IMR-90 (cell line): ENCODE data around the gene WBP1L. TPM values are rescaled to one million over a fixed set of nuclear protein-coding genes. Genes with fewer than 3 reads are reported as not detected.

Experiments
- ATAC-seq: fragments of 200-7000 bp; cut with Tn5 transposase; 2 replicates; pipeline ENCODE4 v1.9.1; 2020; ENCODE audit warnings: low read depth, mild to moderate bottlenecking, moderate library complexity
- BruUV-seq: library from RNA; stranded (reverse); fragments of 400-500 nt; replicated peaks from 2 replicates; lab custom pipeline; 2021; lab: Mats Ljungman, UMichigan
- CTCF ChIA-PET: fragments of 300-600 bp; formaldehyde crosslinking; extraction: SDS; loops from one replicate; lab custom pipeline; 2021; ENCODE audit warnings: antibody characterized with exemption; lab: Yijun Ruan, JAX
- POLR2A ChIA-PET: fragments of 300-600 bp; sonication (Branson Sonifier 250); formaldehyde crosslinking; loops from one replicate; lab custom pipeline; 2022; ENCODE audit warnings: antibody characterized with exemption; ENCODE audit not compliant: unreplicated experiment; lab: Charles Lee
- DNase-seq: peaks from one replicate; pipeline ENCODE4 v3.0.0; 2013
- H2AFZ ChIP-seq: replicated peaks from 2 replicates; pipeline ENCODE3; 2013; ENCODE audit warnings: low read length, mild to moderate bottlenecking; ENCODE audit not compliant: poor library complexity
- H2AK5ac ChIP-seq: 2 replicates; pipeline ENCODE4 v1.6.1; 2013; ENCODE audit warnings: low read depth, low read length, inconsistent platforms
- H2AK9ac ChIP-seq: replicated peaks from 2 replicates; pipeline ENCODE3; 2013; ENCODE audit warnings: mild to moderate bottlenecking, low read depth, low read length, moderate library complexity; ENCODE audit not compliant: poor library complexity
- H2BK120ac ChIP-seq: 2 replicates; pipeline ENCODE4 v1.6.1; 2013; ENCODE audit warnings: low read depth, low read length, inconsistent platforms
- H2BK15ac ChIP-seq: 3 replicates; pipeline ENCODE4 v1.6.1; 2013; ENCODE audit warnings: low read depth, low read length, inconsistent platforms
- H2BK20ac ChIP-seq: 2 replicates; pipeline ENCODE4 v1.6.1; 2013; ENCODE audit warnings: low read depth, mild to moderate bottlenecking, inconsistent platforms, low read length, moderate library complexity
- H2BK5ac ChIP-seq: 2 replicates; pipeline ENCODE4 v1.6.1; 2013; ENCODE audit warnings: mild to moderate bottlenecking, low read depth, low read length, inconsistent platforms; ENCODE audit not compliant: poor library complexity, severe bottlenecking
- H3K14ac ChIP-seq: replicated peaks from 2 replicates; pipeline ENCODE4 v1.6.1; 2013; ENCODE audit warnings: low read depth, low read length, inconsistent platforms
- H3K18ac ChIP-seq: 2 replicates; pipeline ENCODE4 v1.6.1; 2013; ENCODE audit warnings: low read depth, low read length, control low read depth
- H3K23ac ChIP-seq: 2 replicates; pipeline ENCODE4 v1.6.1; 2013; ENCODE audit warnings: low read depth, low read length, inconsistent platforms
- H3K27ac ChIP-seq: 2 replicates; pipeline ENCODE4 v1.5.1; 2013; ENCODE audit warnings: mild to moderate bottlenecking, control low read depth, low read length; ENCODE audit not compliant: insufficient read depth
- H3K27me3 ChIP-seq: 2 replicates; pipeline ENCODE4 v1.6.1; 2013; ENCODE audit warnings: low read length; ENCODE audit not compliant: control insufficient read depth, insufficient read depth
- H3K36me3 ChIP-seq: 2 replicates; pipeline ENCODE4 v1.6.1; 2013; ENCODE audit warnings: low read length, mixed read lengths; ENCODE audit not compliant: control insufficient read depth, insufficient read depth
- H3K4ac ChIP-seq: 2 replicates; pipeline ENCODE4 v1.6.1; 2013; ENCODE audit warnings: low read depth, low read length, inconsistent platforms
- H3K4me1 ChIP-seq: 2 replicates; pipeline ENCODE4 v1.6.1; 2013; ENCODE audit warnings: low read length, mixed read lengths; ENCODE audit not compliant: control insufficient read depth, insufficient read depth
- H3K4me2 ChIP-seq: 2 replicates; pipeline ENCODE4 v1.6.1; 2013; ENCODE audit warnings: low read depth, mild to moderate bottlenecking, control low read depth, low read length, moderate library complexity
- H3K4me3 ChIP-seq: 2 replicates; pipeline ENCODE4 v1.5.1; 2013; ENCODE audit warnings: low read depth, mild to moderate bottlenecking, control low read depth, low read length, moderate library complexity; ENCODE audit not compliant: insufficient read depth
- H3K56ac ChIP-seq: 2 replicates; pipeline ENCODE4 v1.6.1; 2013; ENCODE audit warnings: low read length, inconsistent platforms; ENCODE audit not compliant: insufficient read depth; ENCODE audit errors: extremely low read depth
- H3K79me1 ChIP-seq, 2 experiments: 2 replicates each; pipeline ENCODE4 v1.6.1; 2013; ENCODE audit warnings: low read length in 2 of 2, inconsistent platforms in 1 of 2, low read depth in 1 of 2
- H3K9ac ChIP-seq: 2 replicates; pipeline ENCODE4 v1.6.1; 2013; ENCODE audit warnings: low read depth, low read length, control low read depth
- H3K9me1 ChIP-seq: 2 replicates; pipeline ENCODE4 v1.6.1; 2013; ENCODE audit warnings: low read length, inconsistent platforms; ENCODE audit not compliant: insufficient read depth
- H3K9me3 ChIP-seq: 2 replicates; pipeline ENCODE4 v1.6.1; 2013; ENCODE audit warnings: low read length; ENCODE audit not compliant: control insufficient read depth, insufficient read depth
- H4K20me1 ChIP-seq: 2 replicates; pipeline ENCODE4 v1.6.1; 2013; ENCODE audit warnings: low read length, inconsistent platforms; ENCODE audit not compliant: insufficient read depth
- H4K5ac ChIP-seq: 2 replicates; pipeline ENCODE4 v1.6.1; 2013; ENCODE audit warnings: mild to moderate bottlenecking, low read depth, low read length, control low read depth
- H4K8ac ChIP-seq, 2 experiments: 2 replicates each; pipeline ENCODE4 v1.6.1; 2013; ENCODE audit warnings: low read depth in 2 of 2, low read length in 2 of 2, control low read depth in 1 of 2, inconsistent platforms in 1 of 2
- H4K91ac ChIP-seq: 2 replicates; pipeline ENCODE4 v1.6.1; 2013; ENCODE audit warnings: low read depth, low read length, inconsistent platforms; ENCODE audit not compliant: insufficient read depth
- CHD1 ChIP-seq: IDR thresholded peaks from 2 replicates; pipeline ENCODE4 v1.6.1; 2012; ENCODE audit warnings: low read depth, low read length, improper control_type of control experiment
- CTCF ChIP-seq: conservative IDR thresholded peaks from 2 replicates; pipeline ENCODE4 v1.5.1; 2012; ENCODE audit warnings: mild to moderate bottlenecking, low read depth, low read length, improper control_type of control experiment
- ELK1 ChIP-seq: fragments of 150-350 bp; IDR thresholded peaks from 2 replicates; pipeline ENCODE4 v1.6.1; 2016; ENCODE audit warnings: low read depth, mild to moderate bottlenecking, low read length, moderate library complexity, borderline replicate concordance
- MAFK ChIP-seq: IDR thresholded peaks from 2 replicates; pipeline ENCODE4 v1.6.1; 2012; ENCODE audit warnings: low read depth, low read length, improper control_type of control experiment
- MAZ ChIP-seq: IDR thresholded peaks from 2 replicates; pipeline ENCODE4 v1.6.1; 2012; ENCODE audit warnings: low read depth, mild to moderate bottlenecking, low read length, improper control_type of control experiment, moderate library complexity, borderline replicate concordance
- MXI1 ChIP-seq: IDR thresholded peaks from 2 replicates; pipeline ENCODE4 v1.6.1; 2012; ENCODE audit warnings: low read depth, mild to moderate bottlenecking, low read length, moderate library complexity, borderline replicate concordance
- POLR2A ChIP-seq: IDR thresholded peaks from 2 replicates; pipeline ENCODE4 v1.6.1; 2012; ENCODE audit warnings: mild to moderate bottlenecking, low read depth, low read length
- RAD21 ChIP-seq: IDR thresholded peaks from 2 replicates; pipeline ENCODE4 v1.6.1; 2012; ENCODE audit warnings: low read length, improper control_type of control experiment
- SMC3 ChIP-seq: fragments of 150-350 bp; IDR thresholded peaks from 2 replicates; pipeline ENCODE4 v1.6.1; 2016; ENCODE audit warnings: low read depth, mild to moderate bottlenecking, antibody characterized with exemption, low read length, moderate library complexity
- USF2 ChIP-seq: fragments of 150-350 bp; IDR thresholded peaks from 2 replicates; pipeline ENCODE4 v1.6.1; 2017; ENCODE audit warnings: mild to moderate bottlenecking, antibody characterized with exemption, low read length, low read depth
- WGBS, 2 experiments: methylation state at CpG; one replicate each; pipeline versions ENCODE4 v1.1.5 to v1.1.7; 2013; ENCODE audit warnings: missing lambda C conversion rate in 2 of 2; ENCODE audit not compliant: insufficient read length in 1 of 2; ENCODE audit errors: extremely low coverage in 2 of 2; 5-methylcytosine and 5-hydroxymethylcytosine counted together
- dilution Hi-C: fragments of 300-500 bp; cut with HindIII; formaldehyde crosslinking; loops from one replicate; pipeline ENCODE4 v1.14.3; 2018; ENCODE audit warnings: low sequenced_read_pairs; ENCODE audit not compliant: unreplicated experiment
- in situ Hi-C: fragments of 300-500 bp; cut with MboI; formaldehyde crosslinking; loops from 3 replicates; pipeline ENCODE4 v1.14.3; 2019; ENCODE audit warnings: low sequenced_read_pairs, inconsistent platforms, mixed read lengths
- intact Hi-C: fragments of 100-400 bp; cut with micrococcal nuclease; formaldehyde crosslinking; loops from 2 replicates; pipeline ENCODE4 v1.10.0; 2022
- polyA plus RNA-seq, 3 experiments: library from polyadenylated mRNA; depleted of rRNA; stranded (reverse); fragments of >200 nt; gene quantifications; 2 replicates each; pipeline ENCODE4 v1.2.3, GENCODE V29; 2012; ENCODE audit warnings: low replicate concordance in 1 of 3
- total RNA-seq: library from RNA; depleted of rRNA; stranded (reverse); fragments of >200 nt; gene quantifications from 2 replicates; pipeline ENCODE4 v1.2.3, GENCODE V29; 2012

Gene WBP1L
- total and polyA plus RNA-seq, 2 of the 4 experiments (the other 2 are of a cell fraction): 20.7 to 31.0 TPM

- Histone ChIP-seq H4K91ac (no peak overlapping the region), H4K20me1 (peaks cover 72% of the 10 kb centered on the region), H3K9me3 (no peaks in the 10 kb centered on the region), H3K23ac (no peak overlapping the region), H3K4me3 (no peak overlapping the region), H3K27me3 (no peaks in the 10 kb centered on the region), H3K79me1 (peaks cover 19 to 69% of the 10 kb centered on the region in 2 experiments), H3K9ac (no peak overlapping the region), H4K8ac (no peak overlapping the region), H2AFZ (no peak overlapping the region), H3K4me1 (peaks cover 9% of the 10 kb centered on the region), H4K5ac (no peak overlapping the region), H3K4ac (no peak overlapping the region), H3K18ac (no peak overlapping the region), H2BK5ac (no peak overlapping the region), H2AK9ac (no peak overlapping the region), H2BK120ac (no peak overlapping the region), H2BK20ac (no peak overlapping the region), H3K56ac (no peak overlapping the region), H3K4me2 (no peak overlapping the region), H2BK15ac (no peak overlapping the region), H3K9me1 (peaks cover 9% of the 10 kb centered on the region), H3K27ac (no peak overlapping the region), H3K36me3 (no peaks in the 10 kb centered on the region), H2AK5ac (no peak overlapping the region; the same call in 1 of the 2 replicates), H3K14ac (no peak overlapping the region)
- POLR2A ChIA-PET: no interaction called here
- intact Hi-C loops (no loop called here), in situ Hi-C loops (no loop called here), dilution Hi-C loops (no loop called here)
- CTCF ChIA-PET: no interaction called here
- no peak for DNase-seq
- TF ChIP-seq POLR2A (no peak), USF2 (no peak), CTCF (no peak), SMC3 (no peak), MAFK (no peak), ELK1 (no peak), MXI1 (no peak), CHD1 (no peak), RAD21 (no peak), MAZ (no peak)
- WGBS, 2 experiments: 100% methylated on average over 2 of the region's 6 CpGs; no CpG with 5 or more reads in 1 of the 2 experiments
- no TSS peak for BruUV-seq
- ATAC-seq: no peak
Observed at GRCh38 chr10:102757323-102757722, 13.6 kb downstream of the WBP1L start.
